ENCODE data around the gene HPS5. TPM values are rescaled to one million over a fixed set of nuclear protein-coding genes. Genes with fewer than 3 reads are reported as not detected.
"Not testable (repeated sequence)": the region's sequence is repeated elsewhere in the genome, so short reads cannot be mapped to it uniquely, and the experiment has no call there.

The HPS5 gene
- total RNA-seq, 2 experiments from 2014 or later: 16.1 to 17.8 TPM

- Mint-ChIP-seq H3K27me3 (peaks cover 12% of the 10 kb centered on the region), H3K4me1 (peaks cover 14% of the 10 kb centered on the region)
- H3K9me3 Mint-ChIP-seq; ATAC-seq (ENCODE audit: low read depth); H3K4me3 Mint-ChIP-seq; POLR2A ChIA-PET; H3K27ac Mint-ChIP-seq; DNase-seq; H3K36me3 Mint-ChIP-seq: not testable (repeated sequence)
Measured at GRCh38 chr11:18262681-18263350, 59.1 kb downstream of the HPS5 start.

DNA sequence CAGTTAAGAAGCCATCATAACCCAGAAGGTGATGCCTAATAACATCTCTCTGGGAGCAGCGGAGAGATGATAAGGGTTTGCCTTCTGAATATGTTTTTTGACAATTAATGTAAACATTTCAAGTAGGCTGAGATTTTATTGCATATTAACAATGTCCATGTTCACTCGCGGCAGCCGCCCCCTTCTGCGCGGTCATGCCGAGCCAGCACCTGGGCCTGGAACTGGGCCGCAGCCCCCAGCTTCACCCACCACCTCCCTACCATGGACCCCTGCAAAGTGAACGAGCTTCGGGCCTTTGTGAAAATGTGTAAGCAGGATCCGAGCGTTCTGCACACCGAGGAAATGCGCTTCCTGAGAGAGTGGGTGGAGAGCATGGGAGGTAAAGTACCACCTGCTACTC is 60.2 kb downstream of the HPS5 start:
- peaks cover 11% of the 10 kb centered on the region for H3K4me1 Mint-ChIP-seq
- POLR2A ChIA-PET: no interaction called here
- DNase-seq: no peak
- H3K9me3 Mint-ChIP-seq: no peaks in the 10 kb centered on the region
- no peak for ATAC-seq (ENCODE audit: low read depth)
- no peak overlapping the region for H3K4me3 Mint-ChIP-seq
- H3K36me3 Mint-ChIP-seq: no peaks in the 10 kb centered on the region
- peaks cover 15% of the 10 kb centered on the region for H3K27me3 Mint-ChIP-seq
- no peak overlapping the region for H3K27ac Mint-ChIP-seq

DNA sequence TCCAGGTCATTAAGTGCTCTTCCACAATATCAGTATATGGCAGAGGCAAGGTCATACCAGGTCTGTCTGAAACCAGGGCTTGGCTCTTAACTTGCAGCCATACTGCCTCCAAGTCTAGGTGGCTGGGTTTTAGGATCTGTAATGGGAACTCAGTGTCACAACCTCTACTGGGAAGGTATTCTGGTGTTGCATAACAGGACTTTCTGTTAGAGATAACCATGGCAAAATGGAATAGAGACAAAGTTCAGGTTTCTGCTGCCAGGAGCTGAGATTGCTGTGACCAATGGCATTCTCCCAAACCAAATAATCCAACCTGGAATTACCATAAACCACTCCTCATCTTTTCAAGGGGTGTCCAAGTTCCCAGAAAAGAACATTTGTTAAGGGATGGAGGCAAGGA is 62.7 kb downstream of the HPS5 start:
- POLR2A ChIA-PET: no interaction called here
- peaks cover 12% of the 10 kb centered on the region for H3K27me3 Mint-ChIP-seq
- no peaks in the 10 kb centered on the region for H3K36me3 Mint-ChIP-seq
- H3K9me3 Mint-ChIP-seq: no peaks in the 10 kb centered on the region
- peaks cover 4% of the 10 kb centered on the region for H3K4me1 Mint-ChIP-seq
- DNase-seq (no peak), ATAC-seq (ENCODE audit: low read depth) (no peak)
- H3K4me3 Mint-ChIP-seq: no peak overlapping the region
- no peak overlapping the region for H3K27ac Mint-ChIP-seq

- H3K4me3 Mint-ChIP-seq: no peak overlapping the region
- ATAC-seq (ENCODE audit: low read depth): no peak
- DNase-seq: no peak
Measured at GRCh38 chr11:18254781-18255361, 67.1 kb downstream of the HPS5 start.

GRCh38 chr11:18253778-18254338 is 68.1 kb downstream of the HPS5 start:
- H3K9me3 Mint-ChIP-seq: no peaks in the 10 kb centered on the region
- H3K4me1 Mint-ChIP-seq: peaks cover 2% of the 10 kb centered on the region
- ATAC-seq (ENCODE audit: low read depth) (no peak), DNase-seq (no peak)
- no peak overlapping the region for H3K27ac Mint-ChIP-seq
- H3K4me3 Mint-ChIP-seq: no peak overlapping the region
- POLR2A ChIA-PET: no interaction called here
- peaks cover 13% of the 10 kb centered on the region for H3K27me3 Mint-ChIP-seq
- no peaks in the 10 kb centered on the region for H3K36me3 Mint-ChIP-seq

More at GRCh38 chr11:18254781-18255361, 67.1 kb downstream of the HPS5 start:
- POLR2A ChIA-PET: no interaction called here
- no peak overlapping the region for H3K27ac Mint-ChIP-seq
- H3K9me3 Mint-ChIP-seq: no peaks in the 10 kb centered on the region
- peaks cover 2% of the 10 kb centered on the region for H3K4me1 Mint-ChIP-seq
- H3K36me3 Mint-ChIP-seq: no peaks in the 10 kb centered on the region
- peaks cover 18% of the 10 kb centered on the region for H3K27me3 Mint-ChIP-seq

GRCh38 chr11:18253233-18253632 is 68.7 kb downstream of the HPS5 start:
- Mint-ChIP-seq H3K36me3 (no peaks in the 10 kb centered on the region), H3K27ac (no peak overlapping the region), H3K27me3 (peaks cover 13% of the 10 kb centered on the region), H3K9me3 (no peaks in the 10 kb centered on the region), H3K4me3 (no peak overlapping the region), H3K4me1 (peaks cover 2% of the 10 kb centered on the region)
- ATAC-seq (ENCODE audit: low read depth) (no peak), DNase-seq (no peak)
- POLR2A ChIA-PET: interaction anchor here (0.7 kb wide), 1 partner anchor 142 kb away, joined by 3 read pairs; no protein-coding TSS in a partner anchor

DNA sequence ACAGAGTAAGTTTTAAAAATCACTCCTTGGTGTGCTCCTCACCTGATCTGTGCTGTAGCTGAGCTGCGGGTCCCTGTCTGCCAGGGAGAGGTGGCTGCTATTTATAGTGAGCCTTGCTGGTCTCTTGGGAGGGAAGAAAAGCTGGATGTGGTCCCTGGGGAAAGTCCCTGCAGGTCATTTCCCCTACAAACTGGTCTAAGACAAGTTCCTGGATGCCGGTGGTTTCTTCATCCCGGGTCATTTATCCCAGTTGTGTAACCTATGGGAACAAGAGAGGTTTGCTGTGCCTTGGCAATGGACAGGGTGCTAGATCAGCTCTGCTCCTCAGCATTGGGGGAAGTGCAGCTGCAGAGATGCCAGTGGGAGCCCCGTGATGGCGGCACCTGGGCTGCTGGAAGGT is 73.4 kb downstream of the HPS5 start, which contains the start of gene SAA2:
Gene SAA2 (minus strand): TSS at position 108 of the 400 bp plus-strand sequence. CDS start 657 bp downstream, outside the sequence.
- Mint-ChIP-seq H3K27ac (no peak within 1 kb of the TSS), H3K27me3 (peaks cover 8% of the 10 kb centered on the region), H3K9me3 (no peaks in the 10 kb centered on the region), H3K36me3 (no peaks in the 10 kb centered on the region), H3K4me1 (peaks cover 14% of the 10 kb centered on the region), H3K4me3 (no peak within 1 kb of the TSS)
- no peak for ATAC-seq (ENCODE audit: low read depth)
- POLR2A ChIA-PET: no interaction called here
- DNase-seq: no peak

DNA sequence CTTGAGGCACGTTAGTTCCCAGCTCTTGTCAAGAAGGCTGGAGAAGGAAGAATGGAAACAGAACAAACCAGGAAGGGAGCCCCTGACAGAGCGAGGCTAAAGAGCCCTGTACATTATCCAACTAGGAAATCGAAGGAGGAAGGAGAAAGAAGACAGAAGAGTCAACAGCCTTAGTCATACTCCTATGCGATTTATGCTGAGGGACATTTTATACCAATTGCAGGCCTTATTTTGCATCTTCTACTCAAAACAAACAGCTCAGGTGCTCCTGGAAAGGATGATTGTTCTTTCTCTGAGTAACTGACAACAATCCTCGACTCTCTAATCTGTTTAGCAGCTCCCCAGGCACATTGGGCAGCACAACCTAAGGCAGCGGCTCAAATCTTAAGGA is 74.8 kb downstream of the HPS5 start:
- H3K27me3 Mint-ChIP-seq; ATAC-seq (ENCODE audit: low read depth); H3K36me3 Mint-ChIP-seq; H3K9me3 Mint-ChIP-seq; DNase-seq: not testable (repeated sequence)
- POLR2A ChIA-PET: interaction anchor here (1.8 kb wide), 1 partner anchor 148 kb away, joined by 5 read pairs; no protein-coding TSS in a partner anchor
- Mint-ChIP-seq H3K4me3 (peak overlapping the region; percentile 79), H3K27ac (peak overlapping the region; percentile 81), H3K4me1 (peaks cover 14% of the 10 kb centered on the region)

DNA sequence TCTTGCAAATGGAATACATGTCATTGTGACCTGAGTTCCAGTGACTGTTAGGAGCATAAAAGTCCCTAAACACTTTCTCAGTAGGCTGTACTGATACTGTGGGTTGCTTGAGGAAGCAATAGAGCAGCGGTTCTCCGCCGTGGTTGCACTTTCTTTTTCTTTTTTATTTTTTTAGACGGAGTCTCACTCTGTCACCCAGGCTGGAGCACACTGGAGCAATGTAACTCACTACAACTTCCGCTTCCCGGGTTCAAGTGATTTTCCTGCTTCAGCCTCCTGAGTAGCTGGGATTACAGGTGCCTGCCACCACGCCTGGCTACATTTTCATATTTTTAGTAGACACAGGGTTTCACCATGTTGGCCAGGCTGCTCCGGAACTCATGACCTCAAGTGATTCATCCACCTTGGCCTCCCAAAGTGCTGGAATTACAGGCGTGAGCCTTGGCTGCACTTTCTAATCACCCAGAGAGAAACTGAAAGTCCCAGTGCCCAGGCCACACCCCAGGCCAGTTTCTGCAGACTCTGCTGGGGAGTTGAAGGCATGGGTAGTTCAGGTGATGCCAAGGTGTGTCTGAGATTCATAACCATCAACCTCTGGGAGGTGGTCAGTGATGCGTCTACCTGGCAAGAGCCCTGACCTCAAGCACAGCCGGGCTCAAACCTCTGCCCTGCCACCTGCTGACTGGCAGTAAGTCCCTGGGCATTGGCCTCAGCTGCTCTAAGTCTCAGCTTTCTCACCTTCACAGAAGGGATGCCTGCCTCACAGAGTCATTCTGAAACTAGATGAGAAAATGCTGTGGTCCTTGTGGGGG is 75.4 kb downstream of the HPS5 start:
- H3K4me1 Mint-ChIP-seq: peaks cover 14% of the 10 kb centered on the region
- H3K27me3 Mint-ChIP-seq, DNase-seq, H3K9me3 Mint-ChIP-seq, H3K36me3 Mint-ChIP-seq: not testable (repeated sequence)
- H3K27ac Mint-ChIP-seq: peak overlapping the region; percentile 81
- peak overlapping the region; percentile 79 for H3K4me3 Mint-ChIP-seq
- POLR2A ChIA-PET: interaction anchor here (1.1 to 1.8 kb wide), 2 partner anchors 75 to 149 kb away, joined by 5 read pairs; partner anchors contain the start of gene HPS5
- ATAC-seq (ENCODE audit: low read depth): peak; percentile 64

DNA sequence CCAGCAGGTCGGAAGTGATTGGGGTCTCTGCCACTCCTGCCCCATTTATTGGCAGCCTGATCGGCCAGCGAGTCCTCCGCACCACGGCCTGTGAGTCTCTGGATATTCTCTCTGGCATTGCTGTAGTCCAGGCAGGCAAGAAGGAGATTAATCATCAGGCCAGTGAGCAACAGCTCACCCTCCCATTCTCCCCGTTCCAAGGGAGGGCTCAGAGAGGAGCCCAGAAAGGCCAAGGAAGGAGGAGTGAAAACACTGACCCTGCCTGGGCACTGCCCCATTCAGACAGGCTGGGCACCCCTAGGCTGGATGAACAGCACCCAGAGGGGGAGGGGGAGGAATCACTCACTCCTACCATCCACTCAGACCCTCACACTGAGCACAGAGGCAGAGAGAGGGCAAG is 76.5 kb downstream of the HPS5 start:
- no peak for DNase-seq
- peaks cover 11% of the 10 kb centered on the region for H3K27me3 Mint-ChIP-seq
- no peaks in the 10 kb centered on the region for H3K36me3 Mint-ChIP-seq
- H3K4me1 Mint-ChIP-seq: peaks cover 14% of the 10 kb centered on the region
- H3K9me3 Mint-ChIP-seq: no peaks in the 10 kb centered on the region
- no peak overlapping the region for H3K4me3 Mint-ChIP-seq
- H3K27ac Mint-ChIP-seq: peak overlapping the region; percentile 22
- POLR2A ChIA-PET: no interaction called here
- ATAC-seq (ENCODE audit: low read depth): no peak

DNA sequence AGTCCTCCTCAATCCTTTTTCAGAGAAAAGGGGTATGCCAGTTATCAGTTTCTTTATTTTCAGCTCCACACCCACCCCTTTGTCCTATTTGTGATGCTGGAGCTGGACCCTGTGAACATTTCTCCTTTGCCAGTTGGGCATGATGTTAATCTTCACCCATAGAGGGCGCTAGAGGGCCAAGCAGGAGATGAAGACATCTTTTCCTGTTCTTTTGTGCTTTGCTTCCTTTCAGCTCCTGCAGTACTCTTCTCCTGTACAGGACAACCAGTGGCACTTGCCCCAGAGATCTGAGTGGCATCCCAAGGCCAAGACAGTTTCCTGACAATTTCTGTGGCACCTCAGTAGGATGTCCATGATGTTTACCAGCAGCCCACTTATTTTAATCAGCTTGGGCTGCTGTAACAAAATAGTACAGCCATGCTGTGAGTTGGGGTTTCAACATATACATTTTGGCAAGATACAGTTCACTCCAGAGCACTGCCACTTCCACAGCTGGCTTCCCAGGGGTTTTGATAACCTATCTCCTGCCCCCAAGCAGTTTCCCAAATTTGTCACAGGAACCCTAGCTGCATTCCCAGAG is 78.1 kb downstream of the HPS5 start:
- POLR2A ChIA-PET: interaction anchor here (0.9 to 1.4 kb wide), 6 partner anchors 79 to 374 kb away, joined by 3 to 5 read pairs (median 4); partner anchors contain the start of genes GTF2H1, HPS5, LDHA and SAAL1
- Mint-ChIP-seq H3K27me3 (peaks cover 18% of the 10 kb centered on the region), H3K4me3 (no peak overlapping the region), H3K4me1 (peaks cover 14% of the 10 kb centered on the region), H3K27ac (peak overlapping the region; percentile 10), H3K9me3 (no peaks in the 10 kb centered on the region), H3K36me3 (no peaks in the 10 kb centered on the region)
- peak; percentile 59 for ATAC-seq (ENCODE audit: low read depth)
- DNase-seq: peak; percentile 53

GRCh38 chr11:18239655-18240054 is 82.3 kb downstream of the HPS5 start:
- no peaks in the 10 kb centered on the region for H3K9me3 Mint-ChIP-seq
- no peaks in the 10 kb centered on the region for H3K36me3 Mint-ChIP-seq
- POLR2A ChIA-PET: no interaction called here
- H3K27me3 Mint-ChIP-seq: peaks cover 54% of the 10 kb centered on the region
- peaks cover 5% of the 10 kb centered on the region for H3K4me1 Mint-ChIP-seq
- ATAC-seq (ENCODE audit: low read depth): no peak
- no peak overlapping the region for H3K4me3 Mint-ChIP-seq
- no peak for DNase-seq
- no peak overlapping the region for H3K27ac Mint-ChIP-seq

Data from activated naive CD8-positive, alpha-beta T cell treated with anti-CD3 and anti-CD28 coated beads, Interleukin-2, amount 10 ng/mL, durations not matched to agents 7 days and 5 days (primary cell).